H9 (cell line): Measurements from ENCODE around the gene UMOD. TPM values are rescaled to one million over a fixed set of nuclear protein-coding genes. Genes with fewer than 3 reads are reported as not detected.

Experiments
- DNase-seq: peaks from one replicate; pipeline ENCODE4 v3.0.0-alpha.2; 2017
- H2AFZ ChIP-seq: one replicate; pipeline ENCODE4 v1.6.1; 2013; ENCODE audit warnings: mild to moderate bottlenecking, low read length, control low read depth, moderate library complexity
- H2AK5ac ChIP-seq: 2 replicates; pipeline ENCODE4 v1.6.1; 2013; ENCODE audit warnings: low read length, control low read depth, mixed read lengths; ENCODE audit not compliant: insufficient read length
- H2BK120ac ChIP-seq: one replicate; pipeline ENCODE4 v1.6.1; 2013; ENCODE audit warnings: low read depth, mild to moderate bottlenecking, low read length, control low read depth, inconsistent platforms; ENCODE audit not compliant: poor library complexity, severe bottlenecking
- H2BK12ac ChIP-seq: 2 replicates; pipeline ENCODE4 v1.6.1; 2013; ENCODE audit warnings: low read length, control low read depth, mixed read lengths, low read depth; ENCODE audit not compliant: insufficient read length
- H2BK15ac ChIP-seq: 2 replicates; pipeline ENCODE4 v1.6.1; 2013; ENCODE audit warnings: low read depth, low read length, control low read depth
- H2BK20ac ChIP-seq: one replicate; pipeline ENCODE4 v1.6.1; 2013; ENCODE audit warnings: low read depth, mild to moderate bottlenecking, low read length, control low read depth, inconsistent platforms; ENCODE audit not compliant: poor library complexity, severe bottlenecking
- H2BK5ac ChIP-seq: 2 replicates; pipeline ENCODE4 v1.6.1; 2013; ENCODE audit warnings: low read length, control low read depth, mixed read lengths; ENCODE audit not compliant: insufficient read length
- H3K14ac ChIP-seq: 2 replicates; pipeline ENCODE4 v1.6.1; 2013; ENCODE audit warnings: low read length, control low read depth; ENCODE audit not compliant: insufficient read depth
- H3K18ac ChIP-seq: 2 replicates; pipeline ENCODE4 v1.6.1; 2013; ENCODE audit warnings: low read depth, mild to moderate bottlenecking, mixed read lengths, low read length, control low read depth; ENCODE audit not compliant: insufficient read length
- H3K23ac ChIP-seq: 2 replicates; pipeline ENCODE4 v1.6.1; 2013; ENCODE audit warnings: low read length, control low read depth, mixed read lengths, low read depth; ENCODE audit not compliant: insufficient read length
- H3K23me2 ChIP-seq: 2 replicates; pipeline ENCODE4 v1.6.1; 2013; ENCODE audit warnings: low read depth, mild to moderate bottlenecking, mixed read lengths, low read length, control low read depth; ENCODE audit not compliant: insufficient read length, poor library complexity, severe bottlenecking
- H3K27ac ChIP-seq: 2 replicates; pipeline ENCODE4 v1.5.1; 2013; ENCODE audit warnings: low read length, control low read depth, mixed read lengths, low read depth; ENCODE audit not compliant: insufficient read length
- H3K27me3 ChIP-seq: 2 replicates; pipeline ENCODE4 v1.6.1; 2013; ENCODE audit warnings: low read length, control low read depth, inconsistent platforms; ENCODE audit not compliant: insufficient read depth
- H3K4ac ChIP-seq: 2 replicates; pipeline ENCODE4 v1.6.1; 2013; ENCODE audit warnings: low read depth, mild to moderate bottlenecking, control low read depth, inconsistent platforms, low read length, moderate library complexity
- H3K4me1 ChIP-seq: 2 replicates; pipeline ENCODE4 v1.6.1; 2013; ENCODE audit warnings: low read length, control low read depth, inconsistent platforms; ENCODE audit not compliant: insufficient read depth
- H3K4me2 ChIP-seq: 2 replicates; pipeline ENCODE4 v1.6.1; 2013; ENCODE audit warnings: low read length, control low read depth, mixed read lengths; ENCODE audit not compliant: insufficient read length, insufficient read depth
- H3K56ac ChIP-seq: 2 replicates; pipeline ENCODE4 v1.6.1; 2013; ENCODE audit warnings: low read depth, mild to moderate bottlenecking, mixed read lengths, low read length, control low read depth; ENCODE audit not compliant: insufficient read length
- H3K79me1 ChIP-seq: 2 replicates; pipeline ENCODE4 v1.6.1; 2013; ENCODE audit warnings: low read depth, mild to moderate bottlenecking, moderate library complexity, low read length, control low read depth, inconsistent platforms; ENCODE audit not compliant: insufficient read depth, poor library complexity, severe bottlenecking
- H3K79me2 ChIP-seq: 2 replicates; pipeline ENCODE4 v1.6.1; 2013; ENCODE audit warnings: low read length, control low read depth, inconsistent platforms; ENCODE audit not compliant: insufficient read depth
- H3K9ac ChIP-seq: 2 replicates; pipeline ENCODE4 v1.6.1; 2013; ENCODE audit warnings: low read length, control low read depth, mixed read lengths; ENCODE audit not compliant: insufficient read length; ENCODE audit errors: extremely low read depth
- H3K9me3 ChIP-seq: one replicate; pipeline ENCODE4 v1.6.1; 2013; ENCODE audit warnings: low read depth, low read length, inconsistent platforms; ENCODE audit not compliant: control insufficient read depth
- H3T11ph ChIP-seq: one replicate; pipeline ENCODE4 v1.6.1; 2013; ENCODE audit warnings: mild to moderate bottlenecking, low read length, control low read depth, inconsistent platforms
- H4K20me1 ChIP-seq: one replicate; pipeline ENCODE4 v1.6.1; 2013; ENCODE audit not compliant: control insufficient read depth, insufficient read length, insufficient read depth
- H4K5ac ChIP-seq: 2 replicates; pipeline ENCODE4 v1.6.1; 2013; ENCODE audit warnings: low read depth, mild to moderate bottlenecking, mixed read lengths, low read length, control low read depth; ENCODE audit not compliant: insufficient read length
- H4K8ac ChIP-seq: replicated peaks from 2 replicates; pipeline ENCODE4 v1.6.1; 2013; ENCODE audit warnings: low read length, control low read depth, mixed read lengths, low read depth; ENCODE audit not compliant: insufficient read length
- H4K91ac ChIP-seq: 2 replicates; pipeline ENCODE4 v1.6.1; 2013; ENCODE audit warnings: low read depth, mild to moderate bottlenecking, moderate library complexity, mixed read lengths, low read length, control low read depth; ENCODE audit not compliant: insufficient read length
- H3K27ac Mint-ChIP-seq, 3 experiments: 2 replicates in 2 of 3; 3 replicates in 1 of 3; pipeline ENCODE4 v1.8.0; 2020 to 2021; ENCODE audit warnings: mixed read lengths in 3 of 3, mild to moderate bottlenecking in 1 of 3, moderate library complexity in 1 of 3
- H3K27me3 Mint-ChIP-seq: 2 replicates; pipeline ENCODE4 v1.8.0; 2021; ENCODE audit warnings: low read depth, mild to moderate bottlenecking, moderate library complexity, mixed read lengths
- H3K36me3 Mint-ChIP-seq, 3 experiments: 2 replicates in 2 of 3; 3 replicates in 1 of 3; pipeline ENCODE4 v1.8.0; 2020 to 2021; ENCODE audit warnings: low read depth in 3 of 3, mixed read lengths in 3 of 3; ENCODE audit not compliant: insufficient read depth in 1 of 3
- H3K4me1 Mint-ChIP-seq, 2 experiments: 2 replicates each; pipeline ENCODE4 v1.8.0; 2020; ENCODE audit warnings: mixed read lengths in 2 of 2
- H3K4me3 Mint-ChIP-seq, 2 experiments: 2 replicates in 1 of 2; 3 replicates in 1 of 2; pipeline ENCODE4 v1.8.0; 2020 to 2021; ENCODE audit warnings: mild to moderate bottlenecking in 2 of 2, mixed read lengths in 2 of 2, moderate library complexity in 1 of 2
- H3K9me3 Mint-ChIP-seq, 2 experiments: 2 replicates in 1 of 2; 3 replicates in 1 of 2; pipeline ENCODE4 v1.8.0; 2020; ENCODE audit warnings: mild to moderate bottlenecking in 2 of 2, mixed read lengths in 2 of 2, moderate library complexity in 1 of 2
- CTCF ChIP-seq: fragments of 200-600 bp; sonication (generic); conservative IDR thresholded peaks from 3 replicates; pipeline ENCODE4 v1.8.0; 2021; ENCODE audit warnings: antibody characterized with exemption, mild to moderate bottlenecking
- WGBS: extraction: QIAGEN DNeasy Blood & Tissue Kit; methylation state at CpG from one replicate; pipeline ENCODE4 v1.1.7; 2013; ENCODE audit warnings: missing lambda C conversion rate, low lambda C conversion rate, mixed read lengths; ENCODE audit not compliant: insufficient read length; ENCODE audit errors: extremely low coverage; 5-methylcytosine and 5-hydroxymethylcytosine counted together
- total RNA-seq: library from RNA; stranded (reverse); gene quantifications from 2 replicates; pipeline ENCODE4 v1.2.1, GENCODE V29; 2021

Gene UMOD
- total RNA-seq, 1 experiment from 2014 or later, result not detected

- H3K9me3 Mint-ChIP-seq, result no peaks in the 10 kb centered on the region
- Histone ChIP-seq H3K4me2 (no peak overlapping the region), H4K8ac (no peak overlapping the region), H3K23me2 (no peaks in the 10 kb centered on the region), H2AFZ (no peak overlapping the region), H3T11ph (no peak overlapping the region), H3K56ac (no peak overlapping the region), H2AK5ac (no peak overlapping the region), H3K9ac (no peak overlapping the region), H3K4ac (no peak overlapping the region), H3K27me3 (no peaks in the 10 kb centered on the region), H3K23ac (no peak overlapping the region), H4K91ac (no peak overlapping the region), H2BK15ac (no peak overlapping the region), H2BK12ac (no peak overlapping the region), H3K18ac (no peak overlapping the region), H3K27ac (no peak overlapping the region), H4K20me1 (no peaks in the 10 kb centered on the region), H3K79me2 (no peaks in the 10 kb centered on the region), H2BK20ac (no peak overlapping the region), H3K4me1 (no peaks in the 10 kb centered on the region), H2BK5ac (no peak overlapping the region), H3K79me1 (no peaks in the 10 kb centered on the region), H3K14ac (no peak overlapping the region), H2BK120ac (no peak overlapping the region), H3K9me3 (no peaks in the 10 kb centered on the region), H4K5ac (no peak overlapping the region)
- H3K27me3 Mint-ChIP-seq, result peaks cover 3% of the 10 kb centered on the region
- H3K4me3 Mint-ChIP-seq, result no peak overlapping the region
- no CpG with 5 or more reads among the region's 5 CpGs for WGBS
- peaks cover 4% of the 10 kb centered on the region in 2 experiments; a peak in 2 of 4 replicates for H3K4me1 Mint-ChIP-seq
- no peaks in the 10 kb centered on the region for H3K36me3 Mint-ChIP-seq
- H3K27ac Mint-ChIP-seq, result no peak overlapping the region
- DNase-seq, result no peak
- TF ChIP-seq CTCF, result no peak
Observed at GRCh38 chr16:20302389-20302788, 50.1 kb downstream of the UMOD start.
